Panc1 (cell line): ENCODE results near the gene RETREG3. TPM values are rescaled to one million over a fixed set of nuclear protein-coding genes. Genes with fewer than 3 reads are reported as not detected.

ENCODE experiments used
- ATAC-seq: fragments of 200-7000 bp; cut with Tn5 transposase; 2 replicates; pipeline ENCODE4 v1.9.1; 2020; ENCODE audit warnings: mild to moderate bottlenecking, moderate library complexity
- BruUV-seq: library from RNA; stranded (reverse); fragments of 400-500 nt; replicated peaks from 2 replicates; lab custom pipeline; 2021; lab: Mats Ljungman, UMichigan
- CTCF ChIA-PET: fragments of 300-600 bp; sonication (Branson Sonifier 250); formaldehyde crosslinking; loops from one replicate; lab custom pipeline; 2022; ENCODE audit warnings: antibody characterized with exemption; lab: Charles Lee
- POLR2A ChIA-PET: fragments of 300-600 bp; sonication (Branson Sonifier 250); formaldehyde crosslinking; loops from one replicate; lab custom pipeline; 2022; ENCODE audit warnings: antibody characterized with exemption; lab: Charles Lee
- DNase-seq: peaks from one replicate; pipeline ENCODE4 v3.0.0-alpha.2; 2010; ENCODE audit warnings: low read depth, low spot score
- H3K27ac ChIP-seq: 2 replicates; pipeline ENCODE4 v1.5.1; 2011; ENCODE audit warnings: mild to moderate bottlenecking, low read length, inconsistent platforms
- H3K27me3 ChIP-seq: fragments of 200-500 bp; sonication (Bioruptor generic); 2 replicates; pipeline ENCODE4 v1.6.0; 2014; ENCODE audit warnings: low read length, inconsistent platforms; ENCODE audit not compliant: control insufficient read depth, insufficient read depth
- H3K36me3 ChIP-seq: fragments of 200-500 bp; sonication (Bioruptor generic); 2 replicates; pipeline ENCODE4 v1.5.1; 2014; ENCODE audit warnings: inconsistent platforms, mild to moderate bottlenecking, low read length, moderate library complexity; ENCODE audit not compliant: control insufficient read depth, insufficient read depth
- H3K4me1 ChIP-seq: 2 replicates; pipeline ENCODE4 v1.5.1; 2011; ENCODE audit warnings: inconsistent platforms, mild to moderate bottlenecking, low read length, moderate library complexity; ENCODE audit not compliant: control insufficient read depth, insufficient read depth
- H3K4me3 ChIP-seq, 2 experiments: 2 replicates each; pipeline ENCODE4 v1.5.1; 2011 to 2012; ENCODE audit warnings: low read depth in 2 of 2, low read length in 2 of 2, mild to moderate bottlenecking in 2 of 2, inconsistent platforms in 1 of 2, moderate library complexity in 1 of 2
- H3K9me3 ChIP-seq: fragments of 200-500 bp; sonication (Bioruptor generic); 2 replicates; pipeline ENCODE4 v1.5.1; 2014; ENCODE audit warnings: low read depth, mild to moderate bottlenecking, inconsistent platforms, low read length, moderate library complexity; ENCODE audit not compliant: control insufficient read depth, insufficient read depth
- CTCF ChIP-seq: fragments of 450-650 bp; IDR thresholded peaks from 2 replicates; pipeline ENCODE4 v1.5.1; 2017; ENCODE audit warnings: mild to moderate bottlenecking
- POLR2AphosphoS5 ChIP-seq: IDR thresholded peaks from 2 replicates; pipeline ENCODE4 v1.6.1; 2012; ENCODE audit warnings: mild to moderate bottlenecking, low read depth, low read length, moderate library complexity
- SIN3A ChIP-seq: IDR thresholded peaks from 2 replicates; pipeline ENCODE4 v1.6.1; 2012; ENCODE audit warnings: low read depth, mild to moderate bottlenecking, low read length, moderate library complexity, borderline replicate concordance; ENCODE audit not compliant: insufficient read depth
- TCF7L2 ChIP-seq: IDR thresholded peaks from 2 replicates; pipeline ENCODE4 v1.6.1; 2011; ENCODE audit warnings: mild to moderate bottlenecking, low read depth, low read length, inconsistent platforms
- in situ Hi-C: cut with HindIII; loops from 2 replicates; pipeline ENCODE4 v1.10.0; 2016; ENCODE audit warnings: low sequenced_read_pairs, low pct_unique_long_range_greater_than_20kb
- intact Hi-C: fragments of 100-400 bp; cut with micrococcal nuclease; formaldehyde crosslinking; loops from one replicate; pipeline ENCODE4 v1.10.0; 2022; ENCODE audit not compliant: unreplicated experiment
- total RNA-seq: library from RNA; stranded (reverse); gene quantifications from one replicate; pipeline ENCODE4 v1.2.1, GENCODE V29; 2021; ENCODE audit not compliant: unreplicated experiment
- TF ChIP-seq, protein P1 (sequence below), 2 experiments: IDR thresholded peaks; 2 replicates each; pipeline ENCODE4 v1.6.1; 2011 to 2012; ENCODE audit warnings: low read depth in 2 of 2, control low read depth in 1 of 2, low read length in 1 of 2, mild to moderate bottlenecking in 1 of 2, moderate library complexity in 1 of 2; ENCODE audit not compliant: insufficient read depth in 1 of 2

The RETREG3 gene
- total RNA-seq, 1 experiment from 2014 or later = 42.3 TPM

- in situ Hi-C loops (no loop called here), intact Hi-C loops (no loop called here)
- no TSS peak for BruUV-seq
- no peak for TF ChIP-seq CTCF
- no peak for TF ChIP-seq TCF7L2
- Histone ChIP-seq H3K4me1 (peaks cover 14% of the 10 kb centered on the region), H3K27me3 (no peaks in the 10 kb centered on the region), H3K27ac (no peak overlapping the region), H3K4me3 (no peak overlapping the region), H3K9me3 (no peaks in the 10 kb centered on the region), H3K36me3 (no peaks in the 10 kb centered on the region; the same call in 1 of the 2 replicates)
- ATAC-seq (no peak), DNase-seq (no peak)
- CTCF ChIA-PET = no interaction called here
- POLR2A ChIA-PET = no interaction called here
Measured at GRCh38 chr17:42603318-42603717, 5.9 kb downstream of the RETREG3 start.

DNA sequence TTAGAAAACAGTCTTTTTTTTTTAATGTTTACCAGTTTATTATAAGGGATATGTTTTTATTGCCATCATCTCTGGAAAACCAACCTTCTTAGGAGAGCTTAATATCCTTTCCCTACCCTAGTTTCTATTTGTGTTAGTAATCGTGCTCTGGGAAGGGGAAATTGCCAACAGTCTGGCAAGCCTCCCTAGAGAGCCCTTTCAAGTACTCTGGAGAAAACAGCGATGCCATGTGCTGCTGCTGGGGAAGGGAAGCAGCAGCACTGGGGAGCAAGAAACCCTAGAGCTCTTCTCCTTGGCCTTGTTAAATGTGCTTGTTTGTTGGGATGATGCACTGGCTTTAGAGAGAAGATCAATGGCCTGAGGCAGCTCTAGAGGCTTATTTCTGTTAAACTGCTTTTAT is 10.3 kb downstream of the RETREG3 start:
- H3K9me3 ChIP-seq = no peaks in the 10 kb centered on the region
- H3K4me1 ChIP-seq = peaks cover 2% of the 10 kb centered on the region; the same call in 1 of the 2 replicates
- DNase-seq (no peak), ATAC-seq (no peak)
- no peaks in the 10 kb centered on the region for H3K27me3 ChIP-seq
- no peaks in the 10 kb centered on the region; the same call in 1 of the 2 replicates for H3K36me3 ChIP-seq
- H3K27ac ChIP-seq = no peak overlapping the region
- TSS peak; percentile 43 for BruUV-seq
- no peak overlapping the region for H3K4me3 ChIP-seq
- TF ChIP-seq POLR2AphosphoS5 (no peak), CTCF (no peak), TCF7L2 (no peak), SIN3A (no peak)
- TF ChIP-seq, protein P1, sequence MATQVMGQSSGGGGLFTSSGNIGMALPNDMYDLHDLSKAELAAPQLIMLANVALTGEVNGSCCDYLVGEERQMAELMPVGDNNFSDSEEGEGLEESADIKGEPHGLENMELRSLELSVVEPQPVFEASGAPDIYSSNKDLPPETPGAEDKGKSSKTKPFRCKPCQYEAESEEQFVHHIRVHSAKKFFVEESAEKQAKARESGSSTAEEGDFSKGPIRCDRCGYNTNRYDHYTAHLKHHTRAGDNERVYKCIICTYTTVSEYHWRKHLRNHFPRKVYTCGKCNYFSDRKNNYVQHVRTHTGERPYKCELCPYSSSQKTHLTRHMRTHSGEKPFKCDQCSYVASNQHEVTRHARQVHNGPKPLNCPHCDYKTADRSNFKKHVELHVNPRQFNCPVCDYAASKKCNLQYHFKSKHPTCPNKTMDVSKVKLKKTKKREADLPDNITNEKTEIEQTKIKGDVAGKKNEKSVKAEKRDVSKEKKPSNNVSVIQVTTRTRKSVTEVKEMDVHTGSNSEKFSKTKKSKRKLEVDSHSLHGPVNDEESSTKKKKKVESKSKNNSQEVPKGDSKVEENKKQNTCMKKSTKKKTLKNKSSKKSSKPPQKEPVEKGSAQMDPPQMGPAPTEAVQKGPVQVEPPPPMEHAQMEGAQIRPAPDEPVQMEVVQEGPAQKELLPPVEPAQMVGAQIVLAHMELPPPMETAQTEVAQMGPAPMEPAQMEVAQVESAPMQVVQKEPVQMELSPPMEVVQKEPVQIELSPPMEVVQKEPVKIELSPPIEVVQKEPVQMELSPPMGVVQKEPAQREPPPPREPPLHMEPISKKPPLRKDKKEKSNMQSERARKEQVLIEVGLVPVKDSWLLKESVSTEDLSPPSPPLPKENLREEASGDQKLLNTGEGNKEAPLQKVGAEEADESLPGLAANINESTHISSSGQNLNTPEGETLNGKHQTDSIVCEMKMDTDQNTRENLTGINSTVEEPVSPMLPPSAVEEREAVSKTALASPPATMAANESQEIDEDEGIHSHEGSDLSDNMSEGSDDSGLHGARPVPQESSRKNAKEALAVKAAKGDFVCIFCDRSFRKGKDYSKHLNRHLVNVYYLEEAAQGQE (IDR thresholded peaks at IDR 0.05; ENCODE audit: insufficient read depth in 1 of 2, low read depth in 2 of 2, low read length in 1 of 2) = no peak
- ChIA-PET CTCF (no interaction called here), POLR2A (no interaction called here)
- intact Hi-C loops (no loop called here), in situ Hi-C loops (no loop called here)
